Measurements from ENCODE around the gene BRI3.

DNA sequence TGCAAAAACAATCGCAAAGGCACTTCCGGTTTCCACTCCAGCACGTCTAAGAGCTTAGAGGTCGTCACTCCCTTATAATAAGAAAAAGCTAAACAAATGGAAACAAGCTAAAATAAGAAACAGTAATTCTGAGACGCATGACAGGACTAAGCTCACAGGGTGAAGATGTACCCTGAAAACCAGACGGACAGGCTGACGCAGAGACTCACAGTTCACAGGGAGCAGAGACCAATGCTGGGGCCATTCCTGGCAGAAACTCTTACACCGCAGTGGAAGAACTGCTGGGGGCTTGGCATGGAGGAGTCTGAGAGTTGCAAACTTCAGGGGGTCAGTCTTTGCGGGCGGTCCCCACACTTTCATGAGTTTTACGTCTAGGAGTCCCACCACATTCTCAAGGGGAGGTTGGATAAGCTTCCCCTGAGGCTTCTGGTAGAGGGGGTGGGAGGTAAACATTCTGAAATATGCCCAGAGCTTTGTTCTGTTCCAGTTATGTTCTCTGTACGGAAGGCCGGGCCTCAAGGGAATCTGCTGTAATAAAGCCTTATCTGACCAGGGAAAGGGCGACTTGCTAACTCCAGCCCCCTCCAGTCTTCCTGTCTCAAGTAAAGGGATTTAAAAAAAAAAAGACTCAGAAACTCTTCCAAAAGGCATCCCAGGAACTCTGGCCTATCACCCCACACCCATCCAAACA, 47.8 kb downstream of the BRI3 start:
- TF ChIP-seq, protein P1, sequence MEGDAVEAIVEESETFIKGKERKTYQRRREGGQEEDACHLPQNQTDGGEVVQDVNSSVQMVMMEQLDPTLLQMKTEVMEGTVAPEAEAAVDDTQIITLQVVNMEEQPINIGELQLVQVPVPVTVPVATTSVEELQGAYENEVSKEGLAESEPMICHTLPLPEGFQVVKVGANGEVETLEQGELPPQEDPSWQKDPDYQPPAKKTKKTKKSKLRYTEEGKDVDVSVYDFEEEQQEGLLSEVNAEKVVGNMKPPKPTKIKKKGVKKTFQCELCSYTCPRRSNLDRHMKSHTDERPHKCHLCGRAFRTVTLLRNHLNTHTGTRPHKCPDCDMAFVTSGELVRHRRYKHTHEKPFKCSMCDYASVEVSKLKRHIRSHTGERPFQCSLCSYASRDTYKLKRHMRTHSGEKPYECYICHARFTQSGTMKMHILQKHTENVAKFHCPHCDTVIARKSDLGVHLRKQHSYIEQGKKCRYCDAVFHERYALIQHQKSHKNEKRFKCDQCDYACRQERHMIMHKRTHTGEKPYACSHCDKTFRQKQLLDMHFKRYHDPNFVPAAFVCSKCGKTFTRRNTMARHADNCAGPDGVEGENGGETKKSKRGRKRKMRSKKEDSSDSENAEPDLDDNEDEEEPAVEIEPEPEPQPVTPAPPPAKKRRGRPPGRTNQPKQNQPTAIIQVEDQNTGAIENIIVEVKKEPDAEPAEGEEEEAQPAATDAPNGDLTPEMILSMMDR (IDR thresholded peaks at IDR 0.05; ENCODE audit: low read length) = no peak
- no peak for TF ChIP-seq EZH2 (IDR thresholded peaks at IDR 0.05; ENCODE audit: borderline replicate concordance, low read length)

Measured in OCI-LY1 (cell line).